ENCODE results near the gene DPP6. TPM values are rescaled to one million over a fixed set of nuclear protein-coding genes. Genes with fewer than 3 reads are reported as not detected.
"Not testable (repeated sequence)": the region's sequence is repeated elsewhere in the genome, so short reads cannot be mapped to it uniquely, and the experiment has no call there.

Gene DPP6
- total RNA-seq: 1 to 10 TPM in 3 of 7 donors, under 1 TPM in 3, not detected in 1; 0.87 to 3.9 (median 1.3) TPM
- 1 to 10 TPM in 1 of 2 donors, under 1 TPM in 1; 0.22 to 2.8 TPM for polyA plus RNA-seq
- long read RNA-seq, donor 1, partial matches to known transcripts: 2 of 2 reads
- long read RNA-seq, donor 1, other reads (novel, unspliced or antisense): 0 of 2 reads
- long read RNA-seq, donor 2: 0 reads
- long read RNA-seq, donor 3, partial matches to known transcripts: 3 of 3 reads
- long read RNA-seq, donor 3, other reads (novel, unspliced or antisense): 0 of 3 reads

DNA sequence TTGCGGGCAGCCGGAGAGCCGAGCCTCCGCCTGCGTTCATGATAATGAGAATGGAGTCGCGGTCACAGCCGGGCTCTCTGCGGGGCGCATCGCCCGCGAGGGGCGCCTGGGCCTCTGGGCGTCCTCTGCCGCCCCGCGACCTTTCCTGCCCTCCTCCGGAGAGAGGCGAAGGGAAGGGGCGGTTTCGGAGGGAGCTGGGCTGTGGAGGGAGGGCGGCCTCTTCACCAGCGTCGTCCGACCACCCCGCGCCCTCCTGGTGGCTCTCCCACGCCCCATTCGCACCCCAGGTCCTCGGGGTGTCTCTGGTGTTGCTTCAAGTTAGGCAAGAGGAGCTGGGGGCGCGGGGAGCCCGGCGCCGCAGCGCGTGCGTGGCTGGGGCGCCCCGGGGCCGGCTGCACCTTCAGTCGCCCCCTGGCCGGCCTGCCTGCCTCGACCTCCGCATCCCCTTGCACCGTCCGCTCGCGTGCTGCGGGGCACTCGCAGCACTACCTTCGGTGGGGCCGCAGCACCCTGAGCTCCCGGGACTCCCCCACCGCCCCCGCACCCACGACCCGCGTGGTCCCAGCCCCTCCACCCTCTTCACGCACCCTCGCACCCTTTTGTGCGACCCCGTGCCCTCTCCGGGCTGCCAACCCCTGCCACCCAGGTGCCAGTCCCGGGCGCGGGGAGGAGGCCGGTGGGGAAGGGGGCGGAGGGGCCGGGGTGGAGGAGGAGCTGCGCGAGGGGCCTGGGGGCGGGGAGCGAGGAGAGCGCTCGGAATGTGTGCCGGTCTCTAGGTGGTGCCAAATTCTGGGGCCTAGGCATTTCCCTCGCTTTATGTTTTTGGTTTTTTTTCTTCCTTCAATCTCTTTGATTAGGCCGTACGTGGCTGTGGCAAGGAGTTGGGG lies at the start of gene DPP6:
Gene DPP6 (plus strand): TSS at position 756 of the 887 bp plus-strand sequence.
- H3K36me3 ChIP-seq; DNase-seq; H3K4me3 ChIP-seq; H3K9me3 ChIP-seq; intact Hi-C loops (cut with DNase I); H3K27me3 ChIP-seq; H3K4me1 ChIP-seq (ENCODE audit: insufficient read depth); H3K27ac ChIP-seq: not testable (repeated sequence)
- 0 to 1% (median 1%) methylated on average over 13 to 60 of the region's 81 CpGs for WGBS, 3 donors

DNA sequence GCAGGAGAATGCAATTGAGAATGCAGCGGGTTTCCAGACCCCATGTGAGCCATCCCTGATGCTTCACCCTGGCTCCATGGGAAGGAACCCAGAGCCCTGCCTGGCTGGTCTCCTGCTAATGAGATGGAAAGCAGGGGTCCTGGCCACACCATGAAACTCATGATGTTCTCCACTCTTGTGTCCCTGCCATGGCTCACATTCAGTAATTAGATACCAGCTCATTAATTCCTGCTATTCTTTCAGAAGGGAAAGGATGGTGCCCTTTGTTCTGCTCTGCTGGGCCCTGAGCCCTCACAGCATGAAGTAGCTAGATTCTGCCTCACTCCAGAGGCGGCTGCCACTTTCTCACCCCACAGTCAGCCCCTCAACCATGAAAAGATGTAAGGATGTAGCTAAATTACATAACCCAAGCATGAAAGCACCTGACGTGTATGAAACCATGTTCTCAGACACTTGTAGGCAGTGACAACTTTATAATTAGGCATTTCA lies 42.7 kb upstream of the DPP6 start:
- H3K27me3 ChIP-seq; H3K4me3 ChIP-seq; H3K36me3 ChIP-seq; DNase-seq; intact Hi-C loops (cut with DNase I); H3K9me3 ChIP-seq; H3K4me1 ChIP-seq (ENCODE audit: insufficient read depth); H3K27ac ChIP-seq: not testable (repeated sequence)
- 66 to 76% (median 70%) methylated on average over 2 of the region's 3 CpGs for WGBS, 3 donors

DNA sequence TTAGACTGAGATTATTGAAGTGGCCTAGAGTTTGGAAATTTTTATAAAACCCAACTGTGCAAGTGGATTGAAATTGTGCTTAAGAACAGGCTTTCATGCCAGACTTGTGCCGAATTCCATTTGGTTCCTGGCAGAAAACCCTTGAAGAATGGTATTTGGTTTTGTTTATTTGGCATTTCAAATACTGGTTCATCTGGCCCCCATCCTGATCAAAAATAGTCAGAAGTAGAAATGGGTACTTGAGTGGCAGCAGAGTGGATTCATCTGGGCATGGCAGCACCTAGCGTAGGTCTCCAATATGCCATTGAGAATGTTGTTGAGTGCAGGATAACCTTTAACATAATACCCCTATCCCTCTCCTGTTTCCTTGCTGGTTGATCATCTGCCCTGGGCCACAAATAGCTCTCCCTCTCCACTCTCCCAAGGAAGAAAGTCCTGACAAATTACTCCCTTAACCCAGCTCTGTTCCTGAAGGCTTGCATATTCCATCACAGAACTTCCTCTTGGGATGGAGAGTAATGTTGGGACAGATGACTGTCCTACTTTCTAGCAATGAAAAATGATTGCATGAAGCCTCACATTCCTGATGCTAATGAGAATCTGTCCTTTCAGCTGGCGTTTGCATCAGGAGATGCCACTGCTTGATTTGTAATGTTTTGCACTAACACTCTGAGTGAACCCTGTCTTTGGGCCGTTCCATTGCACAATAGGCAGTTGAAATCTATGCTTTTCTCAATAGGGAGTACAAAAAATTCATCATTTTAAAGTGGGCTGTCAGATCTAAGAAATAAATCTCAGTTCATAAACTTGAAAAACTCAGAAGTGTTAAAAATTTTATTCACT lies 41.3 kb upstream of the DPP6 start:
- H3K27me3 ChIP-seq; H3K4me1 ChIP-seq (ENCODE audit: insufficient read depth); H3K4me3 ChIP-seq; DNase-seq; H3K27ac ChIP-seq; H3K36me3 ChIP-seq; H3K9me3 ChIP-seq; intact Hi-C loops (cut with DNase I): not testable (repeated sequence)
- 58 to 66% (median 63%) methylated on average over 4 of the region's 4 CpGs for WGBS, 3 donors

DNA sequence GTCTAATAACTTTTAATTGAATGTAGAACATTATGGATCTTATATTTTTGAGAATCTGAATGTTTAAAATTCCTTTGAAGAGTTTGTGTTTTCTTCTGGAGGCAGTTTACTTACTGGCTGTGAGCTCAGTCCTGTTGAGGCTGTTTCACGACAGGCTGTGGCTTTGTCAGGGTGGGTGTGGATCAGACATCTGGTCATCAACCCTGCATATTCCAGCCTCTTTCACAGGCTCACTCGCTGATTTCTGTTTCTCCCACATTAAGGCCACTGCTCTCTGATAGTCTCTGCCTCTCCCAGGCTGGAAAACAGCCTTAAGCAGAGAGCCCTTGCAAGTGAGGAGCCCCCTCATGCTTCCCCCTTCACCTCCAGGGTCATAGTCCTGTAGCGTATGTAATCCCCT lies 39.4 kb upstream of the DPP6 start:
- 67 to 70% (median 69%) methylated on average over 3 of the region's 3 CpGs for WGBS, 3 donors
- intact Hi-C loops (cut with DNase I): not testable (repeated sequence)

DNA sequence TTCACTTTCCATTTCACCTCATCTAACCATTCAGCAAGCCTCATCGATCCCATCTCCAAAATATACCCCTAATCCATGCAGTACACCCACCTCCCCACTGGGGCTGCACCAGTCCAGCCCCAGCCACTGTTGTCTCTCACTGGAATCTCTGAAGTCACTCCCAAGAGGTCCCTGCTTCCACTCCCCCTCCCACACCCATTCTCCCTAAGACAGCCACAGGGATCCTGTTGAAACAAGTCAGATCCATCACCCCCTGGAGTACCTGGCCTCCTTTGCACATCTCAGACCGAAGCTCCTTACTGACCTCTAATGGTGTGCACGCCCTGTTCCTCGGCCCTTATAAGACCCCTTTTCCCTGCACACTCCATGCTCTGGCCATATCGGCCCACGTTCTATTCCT lies 36.6 kb upstream of the DPP6 start:
- DNase-seq; H3K4me3 ChIP-seq; H3K4me1 ChIP-seq (ENCODE audit: insufficient read depth); H3K36me3 ChIP-seq; H3K9me3 ChIP-seq; H3K27me3 ChIP-seq; H3K27ac ChIP-seq; intact Hi-C loops (cut with DNase I): not testable (repeated sequence)
- 78 to 87% (median 84%) methylated on average over 6 of the region's 6 CpGs for WGBS, 3 donors

More for the DNA sequence above, 39.4 kb upstream of the DPP6 start:
- not testable (repeated sequence) for H3K27ac ChIP-seq; H3K4me3 ChIP-seq; H3K27me3 ChIP-seq; DNase-seq; H3K36me3 ChIP-seq; H3K4me1 ChIP-seq (ENCODE audit: insufficient read depth); H3K9me3 ChIP-seq

DNA sequence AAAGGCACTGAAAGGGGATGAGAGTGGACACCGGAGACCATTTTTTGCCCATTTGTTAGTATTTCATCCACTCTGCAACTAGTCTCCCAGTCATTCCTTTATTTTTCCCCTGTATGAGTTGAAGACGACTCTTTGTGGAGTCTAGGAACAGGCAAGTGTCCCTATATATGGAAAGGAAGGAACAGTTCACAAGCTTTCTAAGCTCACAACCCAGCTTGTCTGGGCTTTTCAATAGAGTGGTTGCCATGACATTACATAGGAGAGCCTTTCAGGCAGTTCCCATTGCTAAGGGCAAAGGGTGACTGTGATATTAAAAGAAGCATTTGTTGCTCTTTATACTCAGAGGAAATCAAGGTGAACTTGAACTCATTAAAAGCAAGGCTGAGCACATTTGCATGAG lies 33.8 kb upstream of the DPP6 start:
- H3K4me3 ChIP-seq; H3K27me3 ChIP-seq; H3K36me3 ChIP-seq; H3K9me3 ChIP-seq; H3K4me1 ChIP-seq (ENCODE audit: insufficient read depth); intact Hi-C loops (cut with DNase I); H3K27ac ChIP-seq; DNase-seq: not testable (repeated sequence)
- WGBS, 3 donors: 73 to 79% (median 77%) methylated on average over 2 of the region's 2 CpGs

DNA sequence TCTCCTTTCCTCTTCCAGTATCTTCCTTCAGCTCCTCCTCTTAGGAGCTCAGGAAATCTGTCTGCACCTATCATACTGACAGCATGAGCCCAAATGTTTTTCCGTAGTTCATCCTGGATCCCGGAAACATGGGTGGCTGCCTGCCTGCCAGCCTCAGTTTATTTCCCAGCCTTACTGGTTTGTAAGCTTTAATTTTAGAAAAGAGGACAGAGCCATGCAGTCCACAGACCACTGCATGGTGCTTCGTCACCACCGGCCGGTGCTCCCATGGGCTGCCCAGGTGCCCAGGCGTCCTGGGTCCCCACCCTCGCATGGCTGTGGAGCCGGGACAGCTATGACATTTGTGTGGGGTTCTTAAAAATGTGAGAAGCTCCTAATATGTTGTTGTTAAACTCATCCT lies 24.4 kb upstream of the DPP6 start:
- DNase-seq; intact Hi-C loops (cut with DNase I); H3K27me3 ChIP-seq; H3K4me1 ChIP-seq (ENCODE audit: insufficient read depth); H3K36me3 ChIP-seq; H3K9me3 ChIP-seq; H3K4me3 ChIP-seq; H3K27ac ChIP-seq: not testable (repeated sequence)
- 77 to 83% (median 79%) methylated on average over 8 of the region's 8 CpGs for whole genome bisulfite sequencing, 3 donors

DNA sequence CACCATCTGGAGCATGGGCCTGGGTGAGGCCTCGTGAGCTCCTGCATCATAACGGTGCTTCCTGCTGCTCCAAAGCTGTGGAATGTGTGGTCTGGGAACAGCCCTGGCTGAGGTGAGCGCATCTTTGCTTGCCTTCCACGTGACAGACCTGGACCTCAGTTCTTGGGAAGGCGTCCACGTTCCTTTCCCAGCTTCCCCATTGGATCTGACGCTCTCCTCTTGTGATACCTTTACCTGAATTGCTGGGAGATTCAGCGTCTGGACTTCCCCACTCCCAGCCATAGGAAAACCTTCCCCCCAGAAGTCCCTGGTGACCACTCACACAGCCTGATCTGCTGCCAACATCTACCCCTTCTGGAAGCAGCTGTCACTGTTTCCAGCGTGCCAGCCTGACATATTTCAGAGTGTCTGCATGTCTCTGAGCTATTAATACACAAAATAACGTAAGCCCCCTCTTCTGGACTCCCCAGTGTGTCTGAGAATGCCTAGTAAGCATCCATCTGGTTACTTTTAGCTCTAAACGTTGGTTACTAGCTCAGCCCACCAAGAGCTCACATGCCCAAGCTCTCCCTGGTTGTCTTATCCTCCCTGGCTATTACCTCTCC lies 21.6 kb upstream of the DPP6 start:
- H3K27me3 ChIP-seq; H3K9me3 ChIP-seq; H3K4me1 ChIP-seq (ENCODE audit: insufficient read depth); DNase-seq; intact Hi-C loops (cut with DNase I); H3K27ac ChIP-seq; H3K4me3 ChIP-seq; H3K36me3 ChIP-seq: not testable (repeated sequence)
- 65 to 73% (median 69%) methylated on average over 11 of the region's 11 CpGs for WGBS, 3 donors

DNA sequence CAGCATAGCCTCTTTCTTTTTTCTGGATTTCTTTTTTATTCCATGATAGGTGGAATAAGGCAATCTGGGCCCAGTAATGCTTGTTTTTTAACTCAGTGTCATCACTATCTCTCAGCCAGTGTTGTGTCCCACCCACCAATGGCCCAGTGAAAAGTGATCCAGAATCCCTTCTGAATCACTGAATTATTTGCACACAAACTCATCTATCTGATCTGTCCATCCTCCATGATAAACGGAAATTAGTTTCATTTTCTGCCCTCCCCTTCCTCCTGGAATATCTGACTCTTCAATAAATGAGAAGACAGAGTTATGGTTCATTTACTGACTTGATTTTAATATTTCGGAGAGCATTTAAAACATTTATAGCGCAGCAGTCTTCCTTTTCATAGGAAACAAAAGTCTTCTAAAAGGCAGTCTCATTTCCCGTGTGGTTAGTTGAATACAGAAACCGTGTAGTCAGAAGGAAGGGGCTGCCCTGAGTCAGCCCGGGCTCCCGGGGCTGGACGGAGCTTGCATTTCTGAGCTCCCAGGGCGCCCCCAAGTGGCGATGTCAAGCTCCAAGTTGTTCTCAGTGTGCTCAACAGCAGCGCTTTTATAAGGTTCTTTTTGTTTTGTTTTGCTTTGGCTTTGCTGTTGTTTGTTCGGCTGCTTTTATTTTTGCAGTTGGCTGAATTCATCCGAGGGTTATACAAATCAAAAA lies 12.6 kb upstream of the DPP6 start:
- H3K9me3 ChIP-seq; intact Hi-C loops (cut with DNase I); H3K36me3 ChIP-seq; H3K4me3 ChIP-seq; H3K4me1 ChIP-seq (ENCODE audit: insufficient read depth); H3K27me3 ChIP-seq; H3K27ac ChIP-seq: not testable (repeated sequence)
- 0 to 1% (median 0%) methylated on average over 2 to 8 of the region's 13 CpGs for WGBS, 3 donors
- DNase-seq: peak in 3 of 5 donors; percentile 20 to 46 (median 28)

DNA sequence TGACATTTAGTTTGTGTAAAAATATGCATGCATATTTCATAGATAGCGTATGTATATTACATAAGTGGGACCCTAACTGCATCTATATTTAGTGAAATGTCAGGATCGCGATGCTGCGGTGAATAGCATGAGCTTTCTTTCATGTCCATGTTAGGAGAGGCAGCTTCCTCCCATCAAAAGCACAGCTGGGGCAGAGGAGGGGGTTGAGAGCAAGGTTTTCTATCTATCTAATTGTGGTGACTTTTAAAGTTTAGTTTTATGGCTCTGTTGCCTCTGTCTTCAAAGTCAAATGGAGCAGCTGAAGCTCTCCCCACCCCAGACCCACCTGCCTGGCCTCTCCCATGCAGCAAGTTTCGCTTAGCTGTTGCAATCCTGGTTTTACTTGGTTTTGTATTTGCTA lies 1.8 kb upstream of the DPP6 start:
- H3K9me3 ChIP-seq; H3K4me1 ChIP-seq (ENCODE audit: insufficient read depth); H3K4me3 ChIP-seq; H3K36me3 ChIP-seq; H3K27ac ChIP-seq; DNase-seq; intact Hi-C loops (cut with DNase I); H3K27me3 ChIP-seq: not testable (repeated sequence)
- WGBS, 3 donors: 67 to 75% (median 71%) methylated on average over 5 of the region's 5 CpGs

Measured in ovary (tissue), 10 donors.